K562 (cell line): ENCODE data around the gene LNPEP. TPM values are rescaled to one million over a fixed set of nuclear protein-coding genes. Genes with fewer than 3 reads are reported as not detected.

Experiments used
- ATAC-seq: fragments of 200-7000 bp; cut with Tn5 transposase; 3 replicates; pipeline ENCODE4 v1.9.1; 2020; ENCODE audit warnings: moderate library complexity
- BruUV-seq: library from RNA; stranded (reverse); fragments of 400-500 nt; replicated peaks from 2 replicates; lab custom pipeline; 2021; lab: Mats Ljungman, UMichigan
- CTCF ChIA-PET: fragments of 300-600 bp; formaldehyde crosslinking; extraction: SDS; loops from one replicate; lab custom pipeline; 2021; ENCODE audit warnings: low intra/inter-chr PET ratio; lab: Yijun Ruan, JAX
- POLR2A ChIA-PET: fragments of 300-600, 350-650 bp; sonication (Branson Sonifier 250); formaldehyde crosslinking; extraction: SDS; loops from one replicate; lab custom pipeline; 2021; ENCODE audit warnings: antibody characterized with exemption, inconsistent platforms; lab: Yijun Ruan, JAX
- DNase-seq, 4 experiments: peaks; one replicate each; pipeline versions ENCODE4 v3.0.0 to v3.0.0-alpha.2; 2011 to 2018; ENCODE audit warnings: low spot score in 3 of 4, mixed read lengths in 3 of 4; ENCODE audit errors: extremely low read depth in 1 of 4
- FAIRE-seq: peaks from 2 replicates; lab custom pipeline; 2011; peaks lifted over from hg19 to GRCh38; lab: Jason Lieb, UNC
- H2AFZ ChIP-seq: 2 replicates; pipeline ENCODE4 v1.6.0; 2011; ENCODE audit warnings: low read depth, low read length, control low read depth, inconsistent platforms
- H3K27ac ChIP-seq: fragments of 200-600 bp; 3 replicates; pipeline ENCODE4 v1.8.0; 2011; ENCODE audit warnings: low read depth, mild to moderate bottlenecking, control low read depth, inconsistent platforms, low read length, moderate library complexity, mixed read lengths; ENCODE audit errors: extremely low read depth
- H3K27me3 ChIP-seq, 2 experiments: fragments of 300-600 bp in 1 of 2; 2 replicates in 1 of 2; 3 replicates in 1 of 2; pipeline versions ENCODE4 v1.6.0 to v1.8.0; 2011; ENCODE audit warnings: inconsistent platforms in 2 of 2, low read length in 2 of 2, mild to moderate bottlenecking in 1 of 2, mixed read lengths in 1 of 2, moderate library complexity in 1 of 2; ENCODE audit not compliant: control insufficient read depth in 2 of 2, insufficient read depth in 2 of 2
- H3K36me3 ChIP-seq: fragments of 300-600 bp; 3 replicates; pipeline ENCODE4 v1.8.0; 2011; ENCODE audit warnings: mild to moderate bottlenecking, low read length, inconsistent platforms; ENCODE audit not compliant: control insufficient read depth, insufficient read depth
- H3K4me1 ChIP-seq, 2 experiments: fragments of 200-600 bp in 1 of 2; replicated peaks in 1 of 2; 2 replicates in 1 of 2; 3 replicates in 1 of 2; pipeline versions ENCODE4 v1.5.1 to v1.8.0; 2011; ENCODE audit warnings: inconsistent platforms in 2 of 2, low read length in 2 of 2, mild to moderate bottlenecking in 1 of 2, mixed read lengths in 1 of 2, moderate library complexity in 1 of 2; ENCODE audit not compliant: control insufficient read depth in 2 of 2, insufficient read depth in 2 of 2
- H3K4me2 ChIP-seq: 2 replicates; pipeline ENCODE4 v1.6.1; 2011; ENCODE audit warnings: low read length, control low read depth, inconsistent platforms, mixed read lengths; ENCODE audit not compliant: insufficient read depth
- H3K4me3 ChIP-seq: fragments of 200-600 bp; sonication (generic), shearing (Covaris generic); 2 replicates; pipeline ENCODE4 v1.5.1; 2016; ENCODE audit warnings: control low read depth, inconsistent platforms
- H3K79me2 ChIP-seq: fragments of 200-600 bp; 3 replicates; pipeline ENCODE4 v1.8.0; 2011; ENCODE audit warnings: low read length, inconsistent platforms; ENCODE audit not compliant: control insufficient read depth, insufficient read depth
- H3K9ac ChIP-seq, 2 experiments: 2 replicates each; pipeline versions ENCODE4 v1.6.0 to v1.6.1; 2011; ENCODE audit warnings: low read depth in 2 of 2, low read length in 2 of 2, control low read depth in 1 of 2, inconsistent platforms in 1 of 2, mild to moderate bottlenecking in 1 of 2, mixed read lengths in 1 of 2; ENCODE audit not compliant: insufficient read depth in 1 of 2
- H3K9me1 ChIP-seq: one replicate; pipeline ENCODE4 v1.6.0; 2011; ENCODE audit warnings: inconsistent platforms, mild to moderate bottlenecking, low read length, moderate library complexity; ENCODE audit not compliant: control insufficient read depth, insufficient read depth
- H3K9me3 ChIP-seq: replicated peaks from 2 replicates; pipeline ENCODE4 v1.5.1; 2011; ENCODE audit warnings: low read depth, low read length, inconsistent platforms; ENCODE audit not compliant: control insufficient read depth, insufficient read depth
- H4K20me1 ChIP-seq: replicated peaks from 2 replicates; pipeline ENCODE4 v1.6.1; 2011; ENCODE audit warnings: low read length, inconsistent platforms, mixed read lengths; ENCODE audit not compliant: control insufficient read depth, insufficient read depth
- CBFA2T2 ChIP-seq: fragments of 450-650 bp; conservative IDR thresholded peaks from 2 replicates; pipeline ENCODE4 v1.6.1; 2017; ENCODE audit warnings: mild to moderate bottlenecking
- MAFK ChIP-seq: IDR thresholded peaks from 2 replicates; pipeline ENCODE4 v1.6.1; 2011; ENCODE audit warnings: low read length, improper control_type of control experiment
- PKNOX1 ChIP-seq: fragments of 450-650 bp; IDR thresholded peaks from 2 replicates; pipeline ENCODE4 v1.6.1; 2016
- RBM22 ChIP-seq: fragments of 200-400 bp; formaldehyde crosslinking; IDR thresholded peaks from 2 replicates; pipeline ENCODE4 v1.6.1; 2018; ENCODE audit warnings: low read length, low read depth; ENCODE audit not compliant: poor library complexity, severe bottlenecking
- SMAD4 ChIP-seq: fragments of 250-450 bp; sonication (Bioruptor Pico); conservative IDR thresholded peaks from 2 replicates; pipeline ENCODE4 v1.8.0; 2021; ENCODE audit warnings: inconsistent platforms, mild to moderate bottlenecking, moderate library complexity
- ZHX1 ChIP-seq: fragments of 150-350 bp; conservative IDR thresholded peaks from 2 replicates; pipeline ENCODE4 v1.6.1; 2014; ENCODE audit warnings: low read length
- ZNF224 ChIP-seq: sonication (generic); formaldehyde crosslinking; IDR thresholded peaks from 2 replicates; pipeline ENCODE4 v1.8.0; 2022; ENCODE audit warnings: mild to moderate bottlenecking, missing genetic modification reagents
- WGBS: fragments of 100-300 bp; shearing (Covaris generic); methylation state at CpG from one replicate; pipeline ENCODE4 v1.1.6; 2016; ENCODE audit warnings: low coverage, mixed read lengths; ENCODE audit not compliant: insufficient coverage; ENCODE audit errors: missing lambda C conversion rate; 5-methylcytosine and 5-hydroxymethylcytosine counted together
- in situ Hi-C: fragments of 300-500 bp; cut with MboI; formaldehyde crosslinking; loops from 4 replicates; pipeline ENCODE4 v1.15.0; 2018; ENCODE audit warnings: inconsistent platforms, mixed read lengths
- intact Hi-C: fragments of 100-400 bp; cut with micrococcal nuclease; formaldehyde crosslinking; loops from 2 replicates; pipeline ENCODE4 v1.14.2; 2022
- polyA plus RNA-seq, 8 experiments: library from polyadenylated mRNA; depleted of rRNA in 4 of 8; stranded (reverse) in 5 of 8; unstranded in 3 of 8; fragments of >200 nt; fragmentation: Nextera tagmentation in 2 of 8; fragmentation: Illumina TruSeq in 1 of 8; extraction: Ambion mirVana in 2 of 8; extraction: Trizol in 1 of 8; gene quantifications; 2 replicates each; pipeline versions ENCODE4 v1.2.1 to v1.2.3, GENCODE V29; 2011 to 2014; ENCODE audit warnings: inconsistent platforms in 1 of 8, missing spikeins in 1 of 8
- total RNA-seq, 7 experiments: library from RNA; depleted of rRNA in 6 of 7; stranded (reverse); fragments of >200 nt in 6 of 7; fragmentation: Illumina TruSeq in 2 of 7; extraction: Trizol in 2 of 7; gene quantifications; 2 replicates each; pipeline versions ENCODE4 v1.2.1 to v1.2.3, GENCODE V29; 2011 to 2021; ENCODE audit warnings: low replicate concordance in 1 of 7

Gene LNPEP
- total and polyA plus RNA-seq, 9 of the 15 experiments (the other 6 are each of a cell fraction or from before 2014, with no cell fraction given), result 2.6 to 27.9 (median 11.2) TPM

GRCh38 chr5:96909435-96909834 lies 26.4 kb upstream of the LNPEP start:
- FAIRE-seq (no peak), ATAC-seq (no peak)
- H3K9ac ChIP-seq, result no peak overlapping the region
- intact Hi-C loops, result no loop called here
- H3K27me3 ChIP-seq, result no peaks in the 10 kb centered on the region
- BruUV-seq, result no TSS peak
- no peaks in the 10 kb centered on the region for H3K9me3 ChIP-seq
- H4K20me1 ChIP-seq, result no peaks in the 10 kb centered on the region
- no peak overlapping the region for H3K4me2 ChIP-seq
- H3K27ac ChIP-seq, result no peak overlapping the region
- H2AFZ ChIP-seq, result no peak overlapping the region
- POLR2A ChIA-PET, result interaction anchor here (1.0 kb wide), 1 partner anchor 25 kb away, joined by 3 read pairs; no protein-coding TSS in a partner anchor
- H3K79me2 ChIP-seq, result no peaks in the 10 kb centered on the region
- H3K4me1 ChIP-seq, result no peaks in the 10 kb centered on the region
- CTCF ChIA-PET, result no interaction called here
- no peak for TF ChIP-seq CBFA2T2
- peak; percentile 70 for TF ChIP-seq PKNOX1
- TF ChIP-seq, all 486 proteins: peak for 1
- in situ Hi-C loops, result no loop called here
- Histone ChIP-seq H3K36me3 (no peaks in the 10 kb centered on the region), H3K4me3 (no peak overlapping the region), H3K9me1 (no peaks in the 10 kb centered on the region)
- WGBS, result 54% methylated on average over 4 of the region's 4 CpGs
- no peak for DNase-seq

- no peak overlapping the region for H2AFZ ChIP-seq
- TF ChIP-seq RBM22 (no peak), SMAD4 (CRISPR knock-in tag) (no peak), MAFK (no peak), ZNF224 (CRISPR knock-in tag) (no peak), ZHX1 (no peak)
Measured at GRCh38 chr5:96911139-96911538, 24.7 kb upstream of the LNPEP start.

More at GRCh38 chr5:96911139-96911538, 24.7 kb upstream of the LNPEP start:
- no peaks in the 10 kb centered on the region for H4K20me1 ChIP-seq
- H3K27ac ChIP-seq, result no peak overlapping the region
- H3K9ac ChIP-seq, result no peak overlapping the region
- BruUV-seq, result no TSS peak
- no peaks in the 10 kb centered on the region for H3K4me1 ChIP-seq
- 79% methylated on average over 2 of the region's 2 CpGs for WGBS
- no peak overlapping the region for H3K4me3 ChIP-seq
- no peaks in the 10 kb centered on the region for H3K36me3 ChIP-seq
- no peak for FAIRE-seq
- ChIA-PET CTCF (no interaction called here), POLR2A (no interaction called here)
- in situ Hi-C loops (no loop called here), intact Hi-C loops (no loop called here)
- no peak for DNase-seq
- no peaks in the 10 kb centered on the region for H3K9me1 ChIP-seq
- no peaks in the 10 kb centered on the region for H3K9me3 ChIP-seq
- no peak overlapping the region for H3K4me2 ChIP-seq
- H3K79me2 ChIP-seq, result no peaks in the 10 kb centered on the region
- H3K27me3 ChIP-seq, result no peaks in the 10 kb centered on the region
- ATAC-seq, result no peak
